Transverse colon (tissue), 4 donors: Measurements from ENCODE around the gene BICDL2. TPM values are rescaled to one million over a fixed set of nuclear protein-coding genes. Genes with fewer than 3 reads are reported as not detected.
A peak's percentile ranks its signal among the peaks of the same experiment; 100 is the strongest.

Experiments used
- DNase-seq: peaks from one replicate; pipeline ENCODE4 v3.0.0-alpha.2; 2019
- H3K27ac ChIP-seq, 4 donors: fragments of 200-600 bp; sonication (generic); 2 replicates each; pipeline ENCODE4 v1.5.1; 2016 to 2018; ENCODE audit warnings: inconsistent platforms in 4 of 4
- H3K27me3 ChIP-seq: fragments of 200-600 bp; sonication (generic); 2 replicates; pipeline ENCODE4 v1.5.1; 2017; ENCODE audit warnings: inconsistent platforms
- H3K36me3 ChIP-seq, 4 donors: fragments of 200-600 bp; sonication (generic); 2 replicates each; pipeline ENCODE4 v1.5.1; 2017 to 2019; ENCODE audit warnings: inconsistent platforms in 4 of 4
- H3K4me1 ChIP-seq, 4 donors: fragments of 200-600 bp; sonication (generic); 2 replicates each; pipeline ENCODE4 v1.5.1; 2017 to 2020; ENCODE audit warnings: inconsistent platforms in 4 of 4
- H3K4me3 ChIP-seq, 4 donors: fragments of 200-600 bp; sonication (generic); 1 replicate in 1 of 4; 2 replicates in 3 of 4; pipeline versions ENCODE4 v1.5.1 to v1.6.1; 2017 to 2019; ENCODE audit warnings: inconsistent platforms in 4 of 4
- H3K9me3 ChIP-seq, 2 donors: fragments of 200-600 bp; sonication (generic); 2 replicates each; pipeline ENCODE4 v1.5.1; 2017 to 2019; ENCODE audit warnings: inconsistent platforms in 2 of 2
- CTCF ChIP-seq, 5 experiments: fragments of 200-600 bp in 3 of 5; fragments of 450-650 bp in 2 of 5; sonication (generic) in 3 of 5; IDR thresholded peaks; 1 replicate in 2 of 5; 2 replicates in 3 of 5; pipeline ENCODE4 v1.5.1; 2016 to 2017; ENCODE audit warnings: antibody characterized with exemption in 5 of 5, inconsistent platforms in 3 of 5, mild to moderate bottlenecking in 2 of 5, moderate library complexity in 1 of 5
- EP300 ChIP-seq: sonication (generic); formaldehyde crosslinking; IDR thresholded peaks from one replicate; pipeline ENCODE4 v1.6.1; 2017; ENCODE audit warnings: antibody characterized with exemption, low read depth
- POLR2A ChIP-seq: fragments of 450-650 bp; IDR thresholded peaks from one replicate; pipeline ENCODE4 v1.6.1; 2016; ENCODE audit warnings: antibody characterized with exemption, mild to moderate bottlenecking, moderate library complexity
- POLR2AphosphoS5 ChIP-seq, 3 donors: sonication (generic); formaldehyde crosslinking; IDR thresholded peaks; one replicate each; pipeline ENCODE4 v1.6.1; 2016; ENCODE audit warnings: antibody characterized with exemption in 3 of 3
- WGBS, 2 donors: methylation state at CpG; one replicate each; pipeline ENCODE4 v1.1.5; 2018; ENCODE audit warnings: low coverage in 1 of 2; 5-methylcytosine and 5-hydroxymethylcytosine counted together
- in situ Hi-C, 4 donors: fragments of 200-750 bp; cut with MboI; loops; one replicate each; pipeline versions ENCODE4 v1.15.0 to v1.15.1; 2017; ENCODE audit warnings: low sequenced_read_pairs in 3 of 4, low pct_ligation_motif_present in 1 of 4, low pct_unique_long_range_greater_than_20kb in 1 of 4
- intact Hi-C: fragments of 100-400 bp; cut with DNase I; formaldehyde crosslinking; loops from one replicate; pipeline ENCODE4 v1.15.1; 2023; ENCODE audit warnings: low total_unique reads
- total RNA-seq, 4 donors: library from RNA; depleted of rRNA; stranded (reverse); fragments of >200 nt; gene quantifications; one replicate each; pipeline ENCODE4 v1.1.0, GENCODE V29; 2016

BICDL2 gene
- total RNA-seq, 4 donors from 2014 or later: 123 to 357 (median 167) TPM

- in situ Hi-C loops: loop anchor here in 1 of 4 donors (25.0 kb wide), 1 partner anchor 91 kb away; the partner anchor contains the start of gene ZNF213
- H3K4me3 ChIP-seq: peak within 1 kb of the TSS in 3 of 4 donors; percentile 7 to 53 (median 25)
- no peak within 1 kb of the TSS for H3K27ac ChIP-seq
- WGBS, 2 donors: 2% methylated on average over 72 of the region's 86 CpGs; no CpG with 5 or more reads in 1 of the 2 donors
- H3K9me3 ChIP-seq: no peaks in the 10 kb centered on the region
- no peaks in the 10 kb centered on the region for H3K36me3 ChIP-seq
- H3K27me3 ChIP-seq: peaks cover 87% of the 10 kb centered on the region
- H3K4me1 ChIP-seq: peaks cover 0 to 22% (median 21%) of the 10 kb centered on the region in 4 donors
- TF ChIP-seq EP300 (no peak), POLR2AphosphoS5 (IDR thresholded peaks at IDR 0.05) (no peak), CTCF (IDR thresholded peaks at IDR 0.05) (no peak), POLR2A (no peak)
- intact Hi-C loops: no loop called here
- peak; percentile 37 for DNase-seq
Observed at GRCh38 chr16:3045758-3046640, 9.3 kb upstream of the BICDL2 start, which contains the start of gene MMP25. Gene MMP25, plus strand, starts transcription at chr16:3046561. Its CDS starts 357 bp downstream, at chr16:3046918.

GRCh38 chr16:3044708-3045107 is 8.0 kb upstream of the BICDL2 start:
- Histone ChIP-seq H3K27me3 (peaks cover 86% of the 10 kb centered on the region), H3K9me3 (no peaks in the 10 kb centered on the region), H3K4me1 (peaks cover 0 to 22% (median 21%) of the 10 kb centered on the region in 4 donors), H3K4me3 (no peak overlapping the region), H3K36me3 (no peaks in the 10 kb centered on the region), H3K27ac (no peak overlapping the region)
- intact Hi-C loops: no loop called here
- in situ Hi-C loops: loop anchor here in 1 of 4 donors (25.0 kb wide), 1 partner anchor 93 kb away; the partner anchor contains the start of gene ZNF213
- whole genome bisulfite sequencing, 2 donors: 68 to 92% methylated on average over 4 to 6 of the region's 6 CpGs
- no peak for DNase-seq
- TF ChIP-seq POLR2AphosphoS5 (IDR thresholded peaks at IDR 0.05) (no peak), CTCF (IDR thresholded peaks at IDR 0.05) (no peak), POLR2A (no peak), EP300 (no peak)

GRCh38 chr16:3042376-3042775 is 5.6 kb upstream of the BICDL2 start:
- H3K4me1 ChIP-seq: peaks cover 0 to 37% (median 31%) of the 10 kb centered on the region in 4 donors
- 78 to 93% methylated on average over 2 to 3 of the region's 3 CpGs for WGBS, 2 donors
- in situ Hi-C loops: loop anchor here in 1 of 4 donors (25.0 kb wide), 1 partner anchor 95 kb away; the partner anchor contains the start of gene ZNF213
- no peaks in the 10 kb centered on the region for H3K36me3 ChIP-seq
- H3K27ac ChIP-seq: no peak overlapping the region
- no peak for TF ChIP-seq CTCF (IDR thresholded peaks at IDR 0.05)
- TF ChIP-seq POLR2A: no peak
- no peak for TF ChIP-seq EP300
- no peak for TF ChIP-seq POLR2AphosphoS5 (IDR thresholded peaks at IDR 0.05)
- no peak overlapping the region for H3K4me3 ChIP-seq
- no peak for DNase-seq
- no peaks in the 10 kb centered on the region for H3K9me3 ChIP-seq
- H3K27me3 ChIP-seq: peaks cover 74% of the 10 kb centered on the region
- intact Hi-C loops: no loop called here

GRCh38 chr16:3038896-3039295 is 2.2 kb upstream of the BICDL2 start:
- Histone ChIP-seq H3K4me1 (peaks cover 0 to 33% (median 23%) of the 10 kb centered on the region in 4 donors), H3K27ac (peak overlapping the region; percentile 62 to 79 (median 74)), H3K36me3 (no peaks in the 10 kb centered on the region), H3K27me3 (peaks cover 72% of the 10 kb centered on the region), H3K4me3 (no peak overlapping the region), H3K9me3 (no peaks in the 10 kb centered on the region)
- in situ Hi-C loops (loop anchor here in 1 of 4 donors (25.0 kb wide), 1 partner anchor 98 kb away; the partner anchor contains the start of gene ZNF213), intact Hi-C loops (no loop called here)
- DNase-seq: peak; percentile 84
- TF ChIP-seq CTCF (IDR thresholded peaks at IDR 0.05) (no peak), POLR2AphosphoS5 (IDR thresholded peaks at IDR 0.05) (peak in 2 of 3 donors; percentile 67 to 84), POLR2A (peak; percentile 58), EP300 (no peak)
- 48% methylated on average over 5 of the region's 5 CpGs; no CpG with 5 or more reads in 1 of the 2 donors for WGBS, 2 donors
